Suprapubic skin (tissue), 4 donors: ENCODE data around the gene RBM43. TPM values are rescaled to one million over a fixed set of nuclear protein-coding genes. Genes with fewer than 3 reads are reported as not detected.

Experiments
- DNase-seq, 2 donors: peaks; one replicate each; pipeline ENCODE4 v3.0.0-alpha.2; 2019; ENCODE audit warnings: low spot score in 2 of 2
- H3K27ac ChIP-seq: fragments of 200-600 bp; sonication (generic); one replicate; pipeline ENCODE4 v1.5.1; 2019
- H3K27me3 ChIP-seq: fragments of 200-600 bp; sonication (generic); one replicate; pipeline ENCODE4 v1.5.1; 2019
- H3K36me3 ChIP-seq: fragments of 200-600 bp; sonication (generic); one replicate; pipeline ENCODE4 v1.5.1; 2019
- H3K4me1 ChIP-seq: fragments of 200-600 bp; sonication (generic); one replicate; pipeline ENCODE4 v1.5.1; 2019
- H3K4me3 ChIP-seq: fragments of 200-600 bp; sonication (generic); one replicate; pipeline ENCODE4 v1.5.1; 2019; ENCODE audit warnings: mild to moderate bottlenecking
- H3K9me3 ChIP-seq: fragments of 200-600 bp; sonication (generic); one replicate; pipeline ENCODE4 v1.5.1; 2019
- CTCF ChIP-seq, 2 donors: fragments of 200-600 bp in 1 of 2; fragments of 450-650 bp in 1 of 2; sonication (generic) in 1 of 2; IDR thresholded peaks; one replicate each; pipeline ENCODE4 v1.5.1; 2016 to 2019; ENCODE audit warnings: antibody characterized with exemption in 2 of 2, mild to moderate bottlenecking in 1 of 2, moderate library complexity in 1 of 2
- EP300 ChIP-seq: sonication (generic); formaldehyde crosslinking; IDR thresholded peaks from one replicate; pipeline ENCODE4 v1.6.1; 2017; ENCODE audit warnings: antibody characterized with exemption
- POLR2A ChIP-seq, 2 donors: fragments of 450-650 bp; IDR thresholded peaks; one replicate each; pipeline ENCODE4 v1.6.1; 2017; ENCODE audit warnings: antibody characterized with exemption in 2 of 2, mild to moderate bottlenecking in 2 of 2, moderate library complexity in 2 of 2
- POLR2AphosphoS5 ChIP-seq, 3 donors: sonication (generic); formaldehyde crosslinking; IDR thresholded peaks; one replicate each; pipeline ENCODE4 v1.6.1; 2017; ENCODE audit warnings: antibody characterized with exemption in 3 of 3
- WGBS: methylation state at CpG from one replicate; pipeline ENCODE4 v1.1.5; 2018; 5-methylcytosine and 5-hydroxymethylcytosine counted together
- total RNA-seq, 4 donors: library from RNA; depleted of rRNA; stranded (reverse); fragments of >200 nt; gene quantifications; one replicate each; pipeline ENCODE4 v1.1.0, GENCODE V29; 2016

The RBM43 gene
- total RNA-seq, 4 donors from 2014 or later, result 1.9 to 5.1 (median 4.3) TPM

DNA sequence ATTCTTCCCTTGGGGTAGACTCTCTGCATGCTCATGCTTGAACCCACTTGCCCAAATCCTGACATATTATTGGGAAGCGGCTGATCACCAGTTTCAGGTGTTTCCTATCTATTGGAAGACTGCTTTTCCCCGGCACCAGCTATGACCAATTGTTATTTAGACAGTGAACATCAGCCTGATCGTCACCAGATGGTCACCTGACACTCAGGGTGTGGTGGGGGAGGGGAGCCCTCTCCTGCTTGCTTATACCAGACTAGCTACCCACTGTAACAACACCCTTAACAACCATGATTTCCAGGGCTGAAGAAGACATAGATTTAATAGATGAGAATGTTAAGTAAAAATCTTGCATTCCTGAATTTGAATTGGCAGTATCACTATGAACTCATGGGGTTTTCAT, 44.3 kb downstream of the RBM43 start:
- TF ChIP-seq POLR2A (IDR thresholded peaks at IDR 0.05), result no peak
- TF ChIP-seq EP300, result no peak
- no peak for TF ChIP-seq CTCF (IDR thresholded peaks at IDR 0.05)
- TF ChIP-seq POLR2AphosphoS5 (IDR thresholded peaks at IDR 0.05), result no peak
- Histone ChIP-seq H3K4me3 (no peak overlapping the region), H3K9me3 (no peaks in the 10 kb centered on the region), H3K27ac (no peak overlapping the region), H3K4me1 (no peaks in the 10 kb centered on the region), H3K36me3 (no peaks in the 10 kb centered on the region), H3K27me3 (no peaks in the 10 kb centered on the region)
- no peak for DNase-seq
- WGBS, result 70% methylated on average over 3 of the region's 3 CpGs

- H3K4me3 ChIP-seq, result no peak overlapping the region
- no peaks in the 10 kb centered on the region for H3K9me3 ChIP-seq
- H3K36me3 ChIP-seq, result no peaks in the 10 kb centered on the region
- TF ChIP-seq POLR2AphosphoS5 (IDR thresholded peaks at IDR 0.05) (no peak), POLR2A (IDR thresholded peaks at IDR 0.05) (no peak), CTCF (IDR thresholded peaks at IDR 0.05) (no peak), EP300 (no peak)
- H3K27me3 ChIP-seq, result no peaks in the 10 kb centered on the region
- no peak overlapping the region for H3K27ac ChIP-seq
- no peaks in the 10 kb centered on the region for H3K4me1 ChIP-seq
- 97% methylated on average over 3 of the region's 3 CpGs for WGBS
- DNase-seq, result no peak
Observed at GRCh38 chr2:151207100-151207499, 54.6 kb downstream of the RBM43 start.

DNA sequence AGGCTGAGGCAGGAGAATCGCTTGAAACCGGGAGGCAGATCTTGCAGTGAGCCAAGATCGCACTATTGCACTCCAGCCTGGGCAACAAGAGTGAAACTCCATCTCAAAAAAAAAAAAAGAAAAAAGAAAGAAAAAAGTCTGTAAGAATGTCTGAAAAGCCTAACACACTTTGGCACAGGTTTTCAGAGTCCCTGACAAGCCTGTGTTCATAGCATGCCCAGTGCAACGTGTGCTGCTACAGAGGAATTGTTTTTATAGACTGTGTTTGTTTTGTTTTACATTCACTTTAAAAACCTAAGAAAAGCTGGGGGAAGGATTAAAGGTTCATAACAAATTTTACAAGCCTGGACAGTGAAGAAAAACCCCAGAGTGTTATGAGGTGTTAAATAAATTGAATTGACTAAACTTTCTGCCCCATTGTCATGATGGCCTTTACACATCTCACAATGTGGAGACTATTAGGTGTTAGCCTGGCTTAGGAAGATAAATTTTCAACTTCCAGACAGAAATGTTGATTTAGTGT, 55.2 kb downstream of the RBM43 start:
- Histone ChIP-seq H3K9me3 (no peaks in the 10 kb centered on the region), H3K4me1 (no peaks in the 10 kb centered on the region), H3K36me3 (no peaks in the 10 kb centered on the region), H3K27ac (no peak overlapping the region), H3K27me3 (no peaks in the 10 kb centered on the region), H3K4me3 (no peak overlapping the region)
- DNase-seq, result no peak
- TF ChIP-seq EP300 (no peak), POLR2A (IDR thresholded peaks at IDR 0.05) (no peak), CTCF (IDR thresholded peaks at IDR 0.05) (no peak), POLR2AphosphoS5 (IDR thresholded peaks at IDR 0.05) (no peak)
- 80% methylated on average over 4 of the region's 4 CpGs for WGBS

- no peak overlapping the region for H3K27ac ChIP-seq
- no peaks in the 10 kb centered on the region for H3K36me3 ChIP-seq
- 79% methylated on average over 3 of the region's 3 CpGs for WGBS
- H3K9me3 ChIP-seq, result no peaks in the 10 kb centered on the region
- DNase-seq, result no peak
- no peak overlapping the region for H3K4me3 ChIP-seq
- H3K4me1 ChIP-seq, result no peaks in the 10 kb centered on the region
- no peak for TF ChIP-seq CTCF (IDR thresholded peaks at IDR 0.05)
- TF ChIP-seq POLR2AphosphoS5 (IDR thresholded peaks at IDR 0.05), result no peak
- TF ChIP-seq POLR2A (IDR thresholded peaks at IDR 0.05), result no peak
- H3K27me3 ChIP-seq, result no peaks in the 10 kb centered on the region
Observed at GRCh38 chr2:151205571-151205970, 56.1 kb downstream of the RBM43 start.

DNA sequence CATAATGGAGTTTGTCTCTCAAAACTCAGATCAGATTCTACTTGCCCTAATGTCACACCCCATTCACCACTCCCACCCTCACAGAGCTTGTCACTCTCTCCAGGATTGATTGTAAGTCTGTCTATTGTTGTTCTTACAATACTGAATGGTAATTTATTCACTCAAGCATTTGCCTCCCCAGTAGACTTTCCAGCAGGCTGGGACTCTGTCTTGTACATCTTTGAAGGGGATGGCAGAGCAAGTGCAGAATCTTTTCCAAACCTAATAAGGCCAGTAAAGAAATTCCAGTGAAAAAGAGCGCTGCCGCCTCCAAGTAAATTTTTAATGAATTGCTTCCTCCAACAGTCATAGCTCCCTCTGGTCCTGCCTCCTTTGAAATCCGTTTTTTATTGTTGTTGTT, 56.9 kb downstream of the RBM43 start:
- Histone ChIP-seq H3K36me3 (no peaks in the 10 kb centered on the region), H3K27me3 (no peaks in the 10 kb centered on the region), H3K4me1 (no peaks in the 10 kb centered on the region), H3K9me3 (no peaks in the 10 kb centered on the region), H3K4me3 (no peak overlapping the region), H3K27ac (no peak overlapping the region)
- WGBS, result 86% methylated on average over 3 of the region's 3 CpGs
- no peak for DNase-seq
- TF ChIP-seq EP300 (no peak), POLR2AphosphoS5 (IDR thresholded peaks at IDR 0.05) (no peak), POLR2A (IDR thresholded peaks at IDR 0.05) (no peak), CTCF (IDR thresholded peaks at IDR 0.05) (no peak)
